K562 (cell line): ENCODE results near the gene ARL13B. TPM values are rescaled to one million over a fixed set of nuclear protein-coding genes. Genes with fewer than 3 reads are reported as not detected.

Experiments
- DIDO1 ChIP-seq: fragments of 450-650 bp; IDR thresholded peaks from 2 replicates; pipeline ENCODE4 v1.6.1; 2016; ENCODE audit warnings: low read depth, missing biosample characterization, missing genetic modification characterization
- HDAC2 ChIP-seq: fragments of 450-650 bp; IDR thresholded peaks from 2 replicates; pipeline ENCODE4 v1.6.1; 2016; ENCODE audit warnings: mild to moderate bottlenecking
- MAFF ChIP-seq: IDR thresholded peaks from 2 replicates; pipeline ENCODE4 v1.6.1; 2012; ENCODE audit warnings: low read length, improper control_type of control experiment
- MAFG ChIP-seq: fragments of 450-650 bp; conservative IDR thresholded peaks from 2 replicates; pipeline ENCODE4 v1.6.1; 2016; ENCODE audit warnings: missing genetic modification characterization, missing compliant biosample characterization
- MEIS2 ChIP-seq: fragments of 450-650 bp; IDR thresholded peaks from 2 replicates; pipeline ENCODE4 v1.6.1; 2014; ENCODE audit warnings: mild to moderate bottlenecking; ENCODE audit not compliant: partially characterized antibody
- MYBL2 ChIP-seq, 2 experiments: fragments of 450-650 bp in 1 of 2; sonication (generic) in 1 of 2; formaldehyde crosslinking in 1 of 2; IDR thresholded peaks; 2 replicates each; pipeline versions ENCODE4 v1.6.1 to v1.8.1; 2017 to 2022; ENCODE audit warnings: borderline replicate concordance in 1 of 2, inconsistent platforms in 1 of 2, low read depth in 1 of 2, mild to moderate bottlenecking in 1 of 2, missing genetic modification reagents in 1 of 2, moderate library complexity in 1 of 2
- RBM25 ChIP-seq: fragments of 200-400 bp; formaldehyde crosslinking; IDR thresholded peaks from 2 replicates; pipeline ENCODE4 v1.6.1; 2018; ENCODE audit warnings: low read length, low read depth, moderate library complexity; ENCODE audit not compliant: severe bottlenecking
- SMAD1 ChIP-seq: fragments of 150-350 bp; IDR thresholded peaks from 2 replicates; pipeline ENCODE4 v1.6.1; 2014; ENCODE audit warnings: low read length, low read depth; ENCODE audit not compliant: partially characterized antibody
- polyA plus RNA-seq, 8 experiments: library from polyadenylated mRNA; depleted of rRNA in 4 of 8; stranded (reverse) in 5 of 8; unstranded in 3 of 8; fragments of >200 nt; fragmentation: Nextera tagmentation in 2 of 8; fragmentation: Illumina TruSeq in 1 of 8; extraction: Ambion mirVana in 2 of 8; extraction: Trizol in 1 of 8; gene quantifications; 2 replicates each; pipeline versions ENCODE4 v1.2.1 to v1.2.3, GENCODE V29; 2011 to 2014; ENCODE audit warnings: inconsistent platforms in 1 of 8, missing spikeins in 1 of 8
- total RNA-seq, 7 experiments: library from RNA; depleted of rRNA in 6 of 7; stranded (reverse); fragments of >200 nt in 6 of 7; fragmentation: Illumina TruSeq in 2 of 7; extraction: Trizol in 2 of 7; gene quantifications; 2 replicates each; pipeline versions ENCODE4 v1.2.1 to v1.2.3, GENCODE V29; 2011 to 2021; ENCODE audit warnings: low replicate concordance in 1 of 7
- TF ChIP-seq, protein P1 (sequence below): fragments of 200-600 bp; sonication (generic); IDR thresholded peaks from one replicate; pipeline ENCODE4 v1.6.1; 2012; ENCODE audit warnings: mild to moderate bottlenecking, low read depth, low read length, inconsistent platforms
- TF ChIP-seq, protein P2 (sequence below), 3 experiments: fragments of 200-800 bp in 1 of 3; fragments of 250-450 bp in 1 of 3; fragments of 450-650 bp in 1 of 3; sonication (Bioruptor Pico) in 1 of 3; sonication (Bioruptor generic) in 1 of 3; formaldehyde crosslinking in 1 of 3; IDR thresholded peaks; 2 replicates each; pipeline versions ENCODE4 v1.6.1 to v1.8.0; 2016 to 2022; ENCODE audit warnings: mild to moderate bottlenecking in 2 of 3, missing genetic modification characterization in 2 of 3, missing compliant biosample characterization in 1 of 3, moderate library complexity in 1 of 3

Gene ARL13B
- total and polyA plus RNA-seq, 9 of the 15 experiments (the other 6 are each of a cell fraction or from before 2014, with no cell fraction given) = 4.1 to 16.9 (median 12.2) TPM

DNA sequence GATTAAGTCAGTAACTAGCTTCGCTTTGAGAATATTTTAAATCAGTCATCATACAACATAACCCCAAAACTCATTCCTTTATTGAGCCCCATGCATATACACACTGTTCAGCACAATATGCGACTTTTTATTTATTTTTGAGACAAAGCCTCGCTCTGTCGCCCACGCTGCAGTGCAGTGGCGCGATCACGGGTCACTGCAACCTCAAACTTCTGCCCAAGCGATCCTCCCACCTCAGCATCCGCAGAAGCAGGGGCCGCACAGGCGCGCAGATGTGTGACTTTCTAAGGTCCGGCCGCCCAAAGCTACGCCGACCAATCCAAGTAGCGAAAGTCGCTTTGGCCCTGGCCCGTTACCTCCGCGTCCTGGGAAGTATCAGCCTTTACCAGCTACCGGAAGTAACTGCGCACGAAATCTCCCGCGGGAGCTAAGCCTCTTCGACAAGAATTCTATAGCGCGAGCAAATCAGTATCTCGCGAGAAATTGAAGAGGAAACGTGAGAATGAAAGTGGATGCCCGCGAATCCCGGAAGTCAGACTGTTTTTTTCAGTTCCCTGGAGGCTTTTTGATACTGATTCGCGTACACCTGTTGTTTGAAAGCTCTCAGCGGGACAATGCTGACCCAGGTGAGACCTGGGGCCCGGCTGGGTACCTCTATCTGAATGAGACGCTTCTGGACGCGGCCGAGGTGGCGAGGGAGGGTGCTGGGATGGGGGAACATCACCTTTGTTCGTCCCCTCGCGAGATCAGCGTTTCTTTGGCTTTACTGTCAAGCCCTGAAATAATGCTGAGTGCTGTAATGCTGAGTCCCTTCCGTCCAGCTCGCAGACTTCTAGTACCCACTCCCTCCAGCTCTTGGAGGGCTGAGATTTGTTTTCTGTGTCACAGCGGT lies 82.8 kb downstream of the ARL13B start, which contains the start of the genes DHFR2 and NSUN3 (continued):
- TF ChIP-seq, protein P1, sequence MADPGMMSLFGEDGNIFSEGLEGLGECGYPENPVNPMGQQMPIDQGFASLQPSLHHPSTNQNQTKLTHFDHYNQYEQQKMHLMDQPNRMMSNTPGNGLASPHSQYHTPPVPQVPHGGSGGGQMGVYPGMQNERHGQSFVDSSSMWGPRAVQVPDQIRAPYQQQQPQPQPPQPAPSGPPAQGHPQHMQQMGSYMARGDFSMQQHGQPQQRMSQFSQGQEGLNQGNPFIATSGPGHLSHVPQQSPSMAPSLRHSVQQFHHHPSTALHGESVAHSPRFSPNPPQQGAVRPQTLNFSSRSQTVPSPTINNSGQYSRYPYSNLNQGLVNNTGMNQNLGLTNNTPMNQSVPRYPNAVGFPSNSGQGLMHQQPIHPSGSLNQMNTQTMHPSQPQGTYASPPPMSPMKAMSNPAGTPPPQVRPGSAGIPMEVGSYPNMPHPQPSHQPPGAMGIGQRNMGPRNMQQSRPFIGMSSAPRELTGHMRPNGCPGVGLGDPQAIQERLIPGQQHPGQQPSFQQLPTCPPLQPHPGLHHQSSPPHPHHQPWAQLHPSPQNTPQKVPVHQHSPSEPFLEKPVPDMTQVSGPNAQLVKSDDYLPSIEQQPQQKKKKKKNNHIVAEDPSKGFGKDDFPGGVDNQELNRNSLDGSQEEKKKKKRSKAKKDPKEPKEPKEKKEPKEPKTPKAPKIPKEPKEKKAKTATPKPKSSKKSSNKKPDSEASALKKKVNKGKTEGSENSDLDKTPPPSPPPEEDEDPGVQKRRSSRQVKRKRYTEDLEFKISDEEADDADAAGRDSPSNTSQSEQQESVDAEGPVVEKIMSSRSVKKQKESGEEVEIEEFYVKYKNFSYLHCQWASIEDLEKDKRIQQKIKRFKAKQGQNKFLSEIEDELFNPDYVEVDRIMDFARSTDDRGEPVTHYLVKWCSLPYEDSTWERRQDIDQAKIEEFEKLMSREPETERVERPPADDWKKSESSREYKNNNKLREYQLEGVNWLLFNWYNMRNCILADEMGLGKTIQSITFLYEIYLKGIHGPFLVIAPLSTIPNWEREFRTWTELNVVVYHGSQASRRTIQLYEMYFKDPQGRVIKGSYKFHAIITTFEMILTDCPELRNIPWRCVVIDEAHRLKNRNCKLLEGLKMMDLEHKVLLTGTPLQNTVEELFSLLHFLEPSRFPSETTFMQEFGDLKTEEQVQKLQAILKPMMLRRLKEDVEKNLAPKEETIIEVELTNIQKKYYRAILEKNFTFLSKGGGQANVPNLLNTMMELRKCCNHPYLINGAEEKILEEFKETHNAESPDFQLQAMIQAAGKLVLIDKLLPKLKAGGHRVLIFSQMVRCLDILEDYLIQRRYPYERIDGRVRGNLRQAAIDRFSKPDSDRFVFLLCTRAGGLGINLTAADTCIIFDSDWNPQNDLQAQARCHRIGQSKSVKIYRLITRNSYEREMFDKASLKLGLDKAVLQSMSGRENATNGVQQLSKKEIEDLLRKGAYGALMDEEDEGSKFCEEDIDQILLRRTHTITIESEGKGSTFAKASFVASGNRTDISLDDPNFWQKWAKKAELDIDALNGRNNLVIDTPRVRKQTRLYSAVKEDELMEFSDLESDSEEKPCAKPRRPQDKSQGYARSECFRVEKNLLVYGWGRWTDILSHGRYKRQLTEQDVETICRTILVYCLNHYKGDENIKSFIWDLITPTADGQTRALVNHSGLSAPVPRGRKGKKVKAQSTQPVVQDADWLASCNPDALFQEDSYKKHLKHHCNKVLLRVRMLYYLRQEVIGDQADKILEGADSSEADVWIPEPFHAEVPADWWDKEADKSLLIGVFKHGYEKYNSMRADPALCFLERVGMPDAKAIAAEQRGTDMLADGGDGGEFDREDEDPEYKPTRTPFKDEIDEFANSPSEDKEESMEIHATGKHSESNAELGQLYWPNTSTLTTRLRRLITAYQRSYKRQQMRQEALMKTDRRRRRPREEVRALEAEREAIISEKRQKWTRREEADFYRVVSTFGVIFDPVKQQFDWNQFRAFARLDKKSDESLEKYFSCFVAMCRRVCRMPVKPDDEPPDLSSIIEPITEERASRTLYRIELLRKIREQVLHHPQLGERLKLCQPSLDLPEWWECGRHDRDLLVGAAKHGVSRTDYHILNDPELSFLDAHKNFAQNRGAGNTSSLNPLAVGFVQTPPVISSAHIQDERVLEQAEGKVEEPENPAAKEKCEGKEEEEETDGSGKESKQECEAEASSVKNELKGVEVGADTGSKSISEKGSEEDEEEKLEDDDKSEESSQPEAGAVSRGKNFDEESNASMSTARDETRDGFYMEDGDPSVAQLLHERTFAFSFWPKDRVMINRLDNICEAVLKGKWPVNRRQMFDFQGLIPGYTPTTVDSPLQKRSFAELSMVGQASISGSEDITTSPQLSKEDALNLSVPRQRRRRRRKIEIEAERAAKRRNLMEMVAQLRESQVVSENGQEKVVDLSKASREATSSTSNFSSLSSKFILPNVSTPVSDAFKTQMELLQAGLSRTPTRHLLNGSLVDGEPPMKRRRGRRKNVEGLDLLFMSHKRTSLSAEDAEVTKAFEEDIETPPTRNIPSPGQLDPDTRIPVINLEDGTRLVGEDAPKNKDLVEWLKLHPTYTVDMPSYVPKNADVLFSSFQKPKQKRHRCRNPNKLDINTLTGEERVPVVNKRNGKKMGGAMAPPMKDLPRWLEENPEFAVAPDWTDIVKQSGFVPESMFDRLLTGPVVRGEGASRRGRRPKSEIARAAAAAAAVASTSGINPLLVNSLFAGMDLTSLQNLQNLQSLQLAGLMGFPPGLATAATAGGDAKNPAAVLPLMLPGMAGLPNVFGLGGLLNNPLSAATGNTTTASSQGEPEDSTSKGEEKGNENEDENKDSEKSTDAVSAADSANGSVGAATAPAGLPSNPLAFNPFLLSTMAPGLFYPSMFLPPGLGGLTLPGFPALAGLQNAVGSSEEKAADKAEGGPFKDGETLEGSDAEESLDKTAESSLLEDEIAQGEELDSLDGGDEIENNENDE = no peak
- TF ChIP-seq MYBL2 (IDR thresholded peaks at IDR 0.05; ENCODE audit: low read depth) (peak; percentile 75), MYBL2 (CRISPR knock-in tag; IDR thresholded peaks at IDR 0.05; ENCODE audit: borderline replicate concordance) (no peak), MAFG (tag) (peak; percentile 57), RBM25 (peak; percentile 72), HDAC2 (peak; percentile 46), MAFF (peak; percentile 35), SMAD1 (peak; percentile 27), DIDO1 (tag) (peak; percentile 70; the same call in 1 of the 2 replicates), MEIS2 (peak; percentile 19)
- TF ChIP-seq, protein P2, sequence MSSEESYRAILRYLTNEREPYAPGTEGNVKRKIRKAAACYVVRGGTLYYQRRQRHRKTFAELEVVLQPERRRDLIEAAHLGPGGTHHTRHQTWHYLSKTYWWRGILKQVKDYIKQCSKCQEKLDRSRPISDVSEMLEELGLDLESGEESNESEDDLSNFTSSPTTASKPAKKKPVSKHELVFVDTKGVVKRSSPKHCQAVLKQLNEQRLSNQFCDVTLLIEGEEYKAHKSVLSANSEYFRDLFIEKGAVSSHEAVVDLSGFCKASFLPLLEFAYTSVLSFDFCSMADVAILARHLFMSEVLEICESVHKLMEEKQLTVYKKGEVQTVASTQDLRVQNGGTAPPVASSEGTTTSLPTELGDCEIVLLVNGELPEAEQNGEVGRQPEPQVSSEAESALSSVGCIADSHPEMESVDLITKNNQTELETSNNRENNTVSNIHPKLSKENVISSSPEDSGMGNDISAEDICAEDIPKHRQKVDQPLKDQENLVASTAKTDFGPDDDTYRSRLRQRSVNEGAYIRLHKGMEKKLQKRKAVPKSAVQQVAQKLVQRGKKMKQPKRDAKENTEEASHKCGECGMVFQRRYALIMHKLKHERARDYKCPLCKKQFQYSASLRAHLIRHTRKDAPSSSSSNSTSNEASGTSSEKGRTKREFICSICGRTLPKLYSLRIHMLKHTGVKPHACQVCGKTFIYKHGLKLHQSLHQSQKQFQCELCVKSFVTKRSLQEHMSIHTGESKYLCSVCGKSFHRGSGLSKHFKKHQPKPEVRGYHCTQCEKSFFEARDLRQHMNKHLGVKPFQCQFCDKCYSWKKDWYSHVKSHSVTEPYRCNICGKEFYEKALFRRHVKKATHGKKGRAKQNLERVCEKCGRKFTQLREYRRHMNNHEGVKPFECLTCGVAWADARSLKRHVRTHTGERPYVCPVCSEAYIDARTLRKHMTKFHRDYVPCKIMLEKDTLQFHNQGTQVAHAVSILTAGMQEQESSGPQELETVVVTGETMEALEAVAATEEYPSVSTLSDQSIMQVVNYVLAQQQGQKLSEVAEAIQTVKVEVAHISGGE (CRISPR knock-in tag; IDR thresholded peaks at IDR 0.05) = 0 out of 6 replicates have a peak, but pooled peaks of 1 of the 3 experiments have one; percentile 22
